Stimulated activated CD8-positive, alpha-beta memory T cell treated with anti-CD3 and anti-CD28 coated beads, Interleukin-15, amount 100 ng/mL, for 48 hours (primary cell): ENCODE results near the gene ACOXL.

Experiments
- DNase-seq, 2 donors: peaks; one replicate each; pipeline ENCODE4 v3.0.0-alpha.2; 2020; ENCODE audit warnings: low read depth in 2 of 2

Gene ACOXL

GRCh38 chr2:110973262-110973661, 240.9 kb downstream of the ACOXL start:
- no peak for DNase-seq

GRCh38 chr2:110977403-110977802, 245.0 kb downstream of the ACOXL start:
- DNase-seq, result no peak

GRCh38 chr2:110978148-110978547, 245.8 kb downstream of the ACOXL start:
- no peak for DNase-seq

GRCh38 chr2:110978756-110979470, 246.5 kb downstream of the ACOXL start:
- no peak for DNase-seq

GRCh38 chr2:110979471-110980338, 247.3 kb downstream of the ACOXL start:
- DNase-seq, result no peak

GRCh38 chr2:110980339-110981062, 248.1 kb downstream of the ACOXL start:
- DNase-seq, result no peak

- no peak for DNase-seq
Measured at GRCh38 chr2:110983133-110983532, 250.8 kb downstream of the ACOXL start.

GRCh38 chr2:110984694-110985490, 252.5 kb downstream of the ACOXL start:
- no peak for DNase-seq

- DNase-seq, result no peak
Measured at GRCh38 chr2:110990440-110990839, 258.1 kb downstream of the ACOXL start.

GRCh38 chr2:110991911-110992310, 259.5 kb downstream of the ACOXL start:
- no peak for DNase-seq

- no peak for DNase-seq
Measured at GRCh38 chr2:110992886-110993285, 260.5 kb downstream of the ACOXL start.

GRCh38 chr2:110993557-110994231, 261.3 kb downstream of the ACOXL start:
- no peak for DNase-seq

GRCh38 chr2:110994250-110994961, 262.0 kb downstream of the ACOXL start:
- no peak for DNase-seq

GRCh38 chr2:110995911-110996310, 263.5 kb downstream of the ACOXL start:
- no peak for DNase-seq

GRCh38 chr2:110997331-110998045, 265.1 kb downstream of the ACOXL start:
- no peak for DNase-seq

- DNase-seq, result no peak
Measured at GRCh38 chr2:110998311-110998710, 265.9 kb downstream of the ACOXL start.

GRCh38 chr2:110999626-111000025, 267.3 kb downstream of the ACOXL start:
- no peak for DNase-seq

- no peak for DNase-seq
Measured at GRCh38 chr2:111005307-111005706, 272.9 kb downstream of the ACOXL start.

- DNase-seq, result no peak
Measured at GRCh38 chr2:111005821-111006220, 273.4 kb downstream of the ACOXL start.
